H1 (cell line): ENCODE data around the gene ATAD3B. TPM values are rescaled to one million over a fixed set of nuclear protein-coding genes. Genes with fewer than 3 reads are reported as not detected.

Experiments used
- BCL11A ChIP-seq, 2 experiments: IDR thresholded peaks; one replicate each; pipeline ENCODE4 v1.6.1; 2011; ENCODE audit warnings: low read depth in 2 of 2, low read length in 2 of 2, mild to moderate bottlenecking in 2 of 2
- CBX5 ChIP-seq: fragments of 300-800, 300-1000 bp; sonication (generic); IDR thresholded peaks from 2 replicates; pipeline ENCODE4 v1.7.1; 2016; ENCODE audit warnings: antibody characterized with exemption, low read length, low read depth
- CTBP2 ChIP-seq: IDR thresholded peaks from 2 replicates; pipeline ENCODE4 v1.7.0; 2011; ENCODE audit warnings: borderline replicate concordance, mild to moderate bottlenecking, moderate library complexity, mixed read lengths, low read length; ENCODE audit not compliant: insufficient read depth, insufficient read length
- RBBP5 ChIP-seq: IDR thresholded peaks from 2 replicates; pipeline ENCODE4 v1.7.1; 2012; ENCODE audit warnings: low read depth, mild to moderate bottlenecking, inconsistent platforms, low read length, moderate library complexity, borderline replicate concordance
- SUZ12 ChIP-seq: fragments of 200-600 bp; sonication (generic); IDR thresholded peaks from 2 replicates; pipeline ENCODE4 v1.6.1; 2012; ENCODE audit warnings: mild to moderate bottlenecking, inconsistent platforms, low read length, moderate library complexity, mixed read lengths
- TEAD4 ChIP-seq: IDR thresholded peaks from 2 replicates; pipeline ENCODE4 v1.6.1; 2012; ENCODE audit warnings: low read depth, low read length, inconsistent platforms, mixed read lengths
- polyA plus RNA-seq, 7 experiments: library from polyadenylated mRNA; depleted of rRNA in 3 of 7; stranded (reverse) in 5 of 7; unstranded in 2 of 7; fragments of >200 nt in 5 of 7; fragments of 200-250 nt in 2 of 7; gene quantifications; 1 replicate in 5 of 7; 2 replicates in 1 of 7; 4 replicates in 1 of 7; pipeline versions ENCODE4 v1.2.1 to v1.2.3, GENCODE V29; 2011 to 2013; ENCODE audit warnings: missing spikeins in 2 of 7, mixed read lengths in 2 of 7
- total RNA-seq: library from RNA; stranded (reverse); fragmentation: NEBNext Ultra II Directional; extraction: Animal tissue kit (Norgen Biotek cat#: 25700); gene quantifications from 2 replicates; pipeline ENCODE4 v1.2.1, GENCODE V29; 2021

Gene ATAD3B
- total and polyA plus RNA-seq, 2 of the 8 experiments (the other 6 are each of a cell fraction or from before 2014, with no cell fraction given): 31.3 to 63.0 TPM

- TF ChIP-seq CTBP2 (no peak), RBBP5 (no peak; the same call in 1 of the 2 replicates), TEAD4 (no peak), BCL11A (IDR thresholded peaks at IDR 0.05; ENCODE audit: low read depth in 2 of 2, low read length in 2 of 2) (no peak), SUZ12 (no peak), CBX5 (no peak)
Measured at GRCh38 chr1:1435911-1436629, 35.5 kb upstream of the ATAD3B start (continued).
